ENCODE data around the gene PTCHD1.

PTCHD1 gene

GRCh38 chrX:23364416-23364815 lies 29.8 kb downstream of the PTCHD1 start:
- no peak for DNase-seq

- DNase-seq, result no peak
These were observed 30.9 kb downstream of the PTCHD1 start for GRCh38 chrX:23365541-23365940.

GRCh38 chrX:23366914-23367313 lies 32.3 kb downstream of the PTCHD1 start:
- DNase-seq, result no peak

GRCh38 chrX:23369027-23369426 lies 34.4 kb downstream of the PTCHD1 start:
- no peak for DNase-seq

GRCh38 chrX:23372220-23372902 lies 37.7 kb downstream of the PTCHD1 start:
- DNase-seq, result no peak

- DNase-seq, result no peak
These were observed 38.6 kb downstream of the PTCHD1 start for GRCh38 chrX:23373129-23373804.

GRCh38 chrX:23374291-23374690 lies 39.6 kb downstream of the PTCHD1 start:
- no peak for DNase-seq

GRCh38 chrX:23376581-23376980 lies 41.9 kb downstream of the PTCHD1 start:
- DNase-seq, result no peak

GRCh38 chrX:23380581-23380980 lies 45.9 kb downstream of the PTCHD1 start:
- no peak for DNase-seq

- no peak for DNase-seq
These were observed 46.7 kb downstream of the PTCHD1 start for GRCh38 chrX:23381099-23382087.

GRCh38 chrX:23382572-23382971 lies 47.9 kb downstream of the PTCHD1 start:
- no peak for DNase-seq

- DNase-seq, result no peak
These were observed 48.8 kb downstream of the PTCHD1 start for GRCh38 chrX:23383411-23383810.

GRCh38 chrX:23385242-23385641 lies 50.6 kb downstream of the PTCHD1 start:
- no peak for DNase-seq

GRCh38 chrX:23386260-23386659 lies 51.6 kb downstream of the PTCHD1 start:
- DNase-seq, result no peak

- no peak for DNase-seq
These were observed 52.1 kb downstream of the PTCHD1 start for GRCh38 chrX:23386726-23387125.

GRCh38 chrX:23387550-23388184 lies 53.0 kb downstream of the PTCHD1 start:
- DNase-seq, result no peak

- DNase-seq, result no peak
These were observed 54.6 kb downstream of the PTCHD1 start for GRCh38 chrX:23389196-23389792.

GRCh38 chrX:23390979-23391378 lies 56.3 kb downstream of the PTCHD1 start:
- no peak for DNase-seq

- DNase-seq, result no peak
These were observed 57.5 kb downstream of the PTCHD1 start for GRCh38 chrX:23392195-23392594.

GRCh38 chrX:23394421-23394820 lies 59.8 kb downstream of the PTCHD1 start:
- no peak for DNase-seq

- DNase-seq, result no peak
These were observed 61.6 kb downstream of the PTCHD1 start for GRCh38 chrX:23396263-23396662.

- DNase-seq, result no peak
These were observed 63.9 kb downstream of the PTCHD1 start for GRCh38 chrX:23398570-23398969.

- no peak for DNase-seq
These were observed 69.2 kb downstream of the PTCHD1 start for GRCh38 chrX:23403849-23404248.
